Glutamatergic neuron (in vitro differentiated cells): ENCODE data around the gene TSPAN4. TPM values are rescaled to one million over a fixed set of nuclear protein-coding genes. Genes with fewer than 3 reads are reported as not detected.

Source experiments
- DNase-seq: peaks from one replicate; pipeline ENCODE4 v3.0.0; 2022
- H3K27ac Mint-ChIP-seq: one replicate; pipeline ENCODE4 v1.8.0; 2020; ENCODE audit warnings: mild to moderate bottlenecking, mixed read lengths, inconsistent platforms; ENCODE audit not compliant: unreplicated experiment
- H3K27me3 Mint-ChIP-seq: one replicate; pipeline ENCODE4 v1.8.0; 2020; ENCODE audit warnings: mild to moderate bottlenecking, moderate library complexity, mixed read lengths, inconsistent platforms; ENCODE audit not compliant: unreplicated experiment
- H3K36me3 Mint-ChIP-seq: one replicate; pipeline ENCODE4 v1.8.0; 2020; ENCODE audit warnings: mild to moderate bottlenecking, mixed read lengths, inconsistent platforms; ENCODE audit not compliant: unreplicated experiment
- H3K4me1 Mint-ChIP-seq: one replicate; pipeline ENCODE4 v1.8.0; 2020; ENCODE audit warnings: mild to moderate bottlenecking, low read depth, mixed read lengths, inconsistent platforms; ENCODE audit not compliant: unreplicated experiment
- H3K4me3 Mint-ChIP-seq: one replicate; pipeline ENCODE4 v1.8.0; 2020; ENCODE audit warnings: mild to moderate bottlenecking, mixed read lengths, inconsistent platforms; ENCODE audit not compliant: unreplicated experiment
- H3K9me3 Mint-ChIP-seq: one replicate; pipeline ENCODE4 v1.8.0; 2020; ENCODE audit warnings: mild to moderate bottlenecking, moderate library complexity, mixed read lengths, inconsistent platforms; ENCODE audit not compliant: unreplicated experiment
- CTCF ChIP-seq: fragments of 200-600 bp; sonication (generic); IDR thresholded peaks from one replicate; pipeline ENCODE4 v1.5.0; 2021; ENCODE audit not compliant: partially characterized antibody, unreplicated experiment
- total RNA-seq: library from RNA; stranded (reverse); fragmentation: NEBNext Ultra II Directional; extraction: Animal tissue kit (Norgen Biotek cat#: 25700); gene quantifications from one replicate; pipeline ENCODE4 v1.2.1, GENCODE V29; 2021; ENCODE audit not compliant: unreplicated experiment

TSPAN4 gene
- total RNA-seq, 1 donor from 2014 or later = 82.5 TPM

GRCh38 chr11:848380-848931 is 5.8 kb downstream of the TSPAN4 start:
- Mint-ChIP-seq H3K9me3 (peaks cover 5% of the 10 kb centered on the region), H3K4me1 (peaks cover 6% of the 10 kb centered on the region), H3K27ac (no peak overlapping the region), H3K36me3 (no peaks in the 10 kb centered on the region), H3K4me3 (no peak overlapping the region), H3K27me3 (peaks cover 3% of the 10 kb centered on the region)
- peak; percentile 74 for DNase-seq
- peak; percentile 84 for TF ChIP-seq CTCF

GRCh38 chr11:849104-849824 is 6.6 kb downstream of the TSPAN4 start:
- DNase-seq = peak; percentile 86
- no peak for TF ChIP-seq CTCF
- H3K27ac Mint-ChIP-seq = no peak overlapping the region
- no peaks in the 10 kb centered on the region for H3K36me3 Mint-ChIP-seq
- H3K4me3 Mint-ChIP-seq = no peak overlapping the region
- peaks cover 6% of the 10 kb centered on the region for H3K4me1 Mint-ChIP-seq
- peaks cover 2% of the 10 kb centered on the region for H3K9me3 Mint-ChIP-seq
- peaks cover 3% of the 10 kb centered on the region for H3K27me3 Mint-ChIP-seq

- peak overlapping the region; percentile 77 for H3K4me3 Mint-ChIP-seq
- no peak for DNase-seq
- peaks cover 4% of the 10 kb centered on the region for H3K4me1 Mint-ChIP-seq
- no peak overlapping the region for H3K27ac Mint-ChIP-seq
- H3K9me3 Mint-ChIP-seq = peaks cover 2% of the 10 kb centered on the region
- no peaks in the 10 kb centered on the region for H3K36me3 Mint-ChIP-seq
- H3K27me3 Mint-ChIP-seq = peaks cover 3% of the 10 kb centered on the region
- TF ChIP-seq CTCF = no peak
Observed at GRCh38 chr11:849951-850774, 7.5 kb downstream of the TSPAN4 start.

- H3K36me3 Mint-ChIP-seq = no peaks in the 10 kb centered on the region
- DNase-seq = peak; percentile 69
- TF ChIP-seq CTCF = no peak
Observed at GRCh38 chr11:850775-851763, 8.4 kb downstream of the TSPAN4 start.

More at GRCh38 chr11:850775-851763, 8.4 kb downstream of the TSPAN4 start:
- H3K27ac Mint-ChIP-seq = no peak overlapping the region
- H3K27me3 Mint-ChIP-seq = peaks cover 3% of the 10 kb centered on the region
- H3K9me3 Mint-ChIP-seq = peaks cover 4% of the 10 kb centered on the region
- H3K4me3 Mint-ChIP-seq = peak overlapping the region; percentile 76
- H3K4me1 Mint-ChIP-seq = peaks cover 4% of the 10 kb centered on the region
